ENCODE results near the gene CENPM. TPM values are rescaled to one million over a fixed set of nuclear protein-coding genes. Genes with fewer than 3 reads are reported as not detected.

CENPM gene
- total and polyA plus RNA-seq, 10 of the 15 experiments (the other 5 are each of a cell fraction or from before 2014, with no cell fraction given): 36.7 to 212 (median 74.7) TPM

- no peak for TF ChIP-seq E2F4 (IDR thresholded peaks at IDR 0.05; ENCODE audit: low read depth, low read length)
- TF ChIP-seq RFX5 (IDR thresholded peaks at IDR 0.05; ENCODE audit: low read depth, low read length): no peak
- TF ChIP-seq POU2F2 (IDR thresholded peaks at IDR 0.05; ENCODE audit: borderline replicate concordance, low read depth, low read length): 0 out of 3 replicates have a peak, but pooled peaks have one; percentile 36
- TF ChIP-seq SMAD5 (IDR thresholded peaks at IDR 0.05; ENCODE audit: low read depth): no peak
- TF ChIP-seq IKZF1 (conservative IDR thresholded peaks at IDR 0.05): 0 out of 2 replicates have a peak, but pooled peaks have one; percentile 27
- no peak for TF ChIP-seq KLF5 (IDR thresholded peaks at IDR 0.05; ENCODE audit: partially characterized antibody)
- no peak for TF ChIP-seq STAT1 (conservative IDR thresholded peaks at IDR 0.05)
- no peak for TF ChIP-seq SIX5 (IDR thresholded peaks at IDR 0.05; ENCODE audit: low read depth, low read length, severe bottlenecking)
- TF ChIP-seq BCL3 (IDR thresholded peaks at IDR 0.05; ENCODE audit: borderline replicate concordance, insufficient read depth, low read depth, low read length, poor library complexity, severe bottlenecking): peak; percentile 35
- no peak for TF ChIP-seq EP300 (IDR thresholded peaks at IDR 0.05; ENCODE audit: borderline replicate concordance in 1 of 2, control insufficient read depth in 1 of 2, low read depth in 2 of 2, low read length in 2 of 2)
- peak; percentile 32; the same call in 1 of the 2 replicates for TF ChIP-seq DPF2 (IDR thresholded peaks at IDR 0.05)
- TF ChIP-seq SP1 (IDR thresholded peaks at IDR 0.05; ENCODE audit: low read depth, low read length): no peak
- no peak for TF ChIP-seq JUND (IDR thresholded peaks at IDR 0.05; ENCODE audit: low read depth, low read length)
- no peak for TF ChIP-seq MTA2 (IDR thresholded peaks at IDR 0.05; ENCODE audit: low read depth)
- TF ChIP-seq CBX3 (IDR thresholded peaks at IDR 0.05; ENCODE audit: borderline replicate concordance, low read depth): no peak
- peak in 1 of 2 experiments; percentile 17; a peak in 1 of 4 replicates for TF ChIP-seq IKZF2 (IDR thresholded peaks at IDR 0.05)
- TF ChIP-seq MYC (IDR thresholded peaks at IDR 0.05; ENCODE audit: insufficient read depth, insufficient read length, insufficient replicate concordance, low read length, severe bottlenecking): no peak
- TF ChIP-seq SREBF2 (IDR thresholded peaks at IDR 0.05; ENCODE audit: low read length): no peak
- peak; percentile 82 for TF ChIP-seq ATF7 (IDR thresholded peaks at IDR 0.05; ENCODE audit: low read depth)
- no peak for TF ChIP-seq ZNF384 (IDR thresholded peaks at IDR 0.05; ENCODE audit: borderline replicate concordance, low read depth, low read length)
- no peak for TF ChIP-seq SMAD1 (IDR thresholded peaks at IDR 0.05; ENCODE audit: low read depth, partially characterized antibody)
- no peak for TF ChIP-seq SIN3A (IDR thresholded peaks at IDR 0.05; ENCODE audit: low read depth, low read length)
- no peak for TF ChIP-seq ZBTB4 (CRISPR knock-in tag; IDR thresholded peaks at IDR 0.05)
- TF ChIP-seq RAD21 (IDR thresholded peaks at IDR 0.05; ENCODE audit: insufficient read depth, low read depth, low read length): no peak
- TF ChIP-seq ZNF217 (IDR thresholded peaks at IDR 0.05): no peak
- no peak for TF ChIP-seq PAX8 (IDR thresholded peaks at IDR 0.05)
Observed at GRCh38 chr22:41928593-41929417, 18.1 kb downstream of the CENPM start (continued).

Data from GM12878 (cell line).